Loucy (cell line): Measurements from ENCODE around the gene ZSWIM6.

Experiments used
- H2AFZ ChIP-seq: fragments of 200-600 bp; sonication (generic); 2 replicates; pipeline ENCODE4 v1.6.0; 2016; ENCODE audit warnings: antibody characterized with exemption, mild to moderate bottlenecking, low read length, moderate library complexity
- H3F3A ChIP-seq: fragments of 200-600 bp; 2 replicates; pipeline ENCODE4 v1.6.0; 2016; ENCODE audit warnings: antibody characterized with exemption, low read depth, mild to moderate bottlenecking
- H3K27me3 ChIP-seq: fragments of 200-600 bp; sonication (generic); 2 replicates; pipeline ENCODE4 v1.6.1; 2014; ENCODE audit warnings: low read length, mild to moderate bottlenecking; ENCODE audit not compliant: insufficient read depth, poor library complexity, severe bottlenecking
- H3K36me3 ChIP-seq: fragments of 200-600 bp; sonication (generic); 2 replicates; pipeline ENCODE4 v1.6.1; 2016; ENCODE audit warnings: low read length; ENCODE audit not compliant: insufficient read depth
- H3K4me1 ChIP-seq: fragments of 200-600 bp; sonication (generic); 2 replicates; pipeline ENCODE4 v1.5.1; 2014; ENCODE audit warnings: low read length, mild to moderate bottlenecking; ENCODE audit not compliant: insufficient read depth, poor library complexity, severe bottlenecking
- H3K4me2 ChIP-seq: fragments of 200-600 bp; sonication (generic); 2 replicates; pipeline ENCODE4 v1.6.0; 2014; ENCODE audit warnings: antibody characterized with exemption, low read length, low read depth, mild to moderate bottlenecking; ENCODE audit not compliant: poor library complexity, severe bottlenecking
- H3K4me3 ChIP-seq: fragments of 200-600 bp; sonication (generic); 2 replicates; pipeline ENCODE4 v1.5.1; 2014; ENCODE audit warnings: low read length, mild to moderate bottlenecking, mixed read lengths; ENCODE audit not compliant: poor library complexity, severe bottlenecking
- H3K79me2 ChIP-seq: fragments of 200-600 bp; sonication (generic); 2 replicates; pipeline ENCODE4 v1.6.1; 2014; ENCODE audit warnings: low read length; ENCODE audit not compliant: insufficient read depth
- H3K9ac ChIP-seq: fragments of 200-600 bp; sonication (generic); 2 replicates; pipeline ENCODE4 v1.6.0; 2014; ENCODE audit warnings: mild to moderate bottlenecking, low read depth, low read length, moderate library complexity; ENCODE audit not compliant: poor library complexity, severe bottlenecking
- H3K9me2 ChIP-seq: fragments of 200-600 bp; sonication (generic); replicated peaks from 2 replicates; pipeline ENCODE4 v1.6.1; 2016; ENCODE audit warnings: low read depth, low read length, mixed read lengths
- H3K9me3 ChIP-seq: fragments of 200-600 bp; sonication (generic); 2 replicates; pipeline ENCODE4 v1.6.1; 2014; ENCODE audit warnings: mild to moderate bottlenecking, antibody characterized with exemption, low read length, low read depth; ENCODE audit not compliant: insufficient read depth
- H4K20me1 ChIP-seq: fragments of 200-600 bp; sonication (generic); 2 replicates; pipeline ENCODE4 v1.6.0; 2014; ENCODE audit warnings: antibody characterized with exemption, low read length, mild to moderate bottlenecking; ENCODE audit not compliant: insufficient read depth, poor library complexity, severe bottlenecking
- EZH2phosphoT487 ChIP-seq: fragments of 200-600 bp; IDR thresholded peaks from 2 replicates; pipeline ENCODE4 v1.6.1; 2018; ENCODE audit warnings: antibody characterized with exemption, mild to moderate bottlenecking, moderate library complexity, borderline replicate concordance
- TF ChIP-seq, protein P1 (sequence below): fragments of 200-600 bp; sonication (generic); conservative IDR thresholded peaks from 2 replicates; pipeline ENCODE4 v1.5.1; 2014; ENCODE audit warnings: mild to moderate bottlenecking, antibody characterized with exemption, low read length

ZSWIM6 gene

DNA sequence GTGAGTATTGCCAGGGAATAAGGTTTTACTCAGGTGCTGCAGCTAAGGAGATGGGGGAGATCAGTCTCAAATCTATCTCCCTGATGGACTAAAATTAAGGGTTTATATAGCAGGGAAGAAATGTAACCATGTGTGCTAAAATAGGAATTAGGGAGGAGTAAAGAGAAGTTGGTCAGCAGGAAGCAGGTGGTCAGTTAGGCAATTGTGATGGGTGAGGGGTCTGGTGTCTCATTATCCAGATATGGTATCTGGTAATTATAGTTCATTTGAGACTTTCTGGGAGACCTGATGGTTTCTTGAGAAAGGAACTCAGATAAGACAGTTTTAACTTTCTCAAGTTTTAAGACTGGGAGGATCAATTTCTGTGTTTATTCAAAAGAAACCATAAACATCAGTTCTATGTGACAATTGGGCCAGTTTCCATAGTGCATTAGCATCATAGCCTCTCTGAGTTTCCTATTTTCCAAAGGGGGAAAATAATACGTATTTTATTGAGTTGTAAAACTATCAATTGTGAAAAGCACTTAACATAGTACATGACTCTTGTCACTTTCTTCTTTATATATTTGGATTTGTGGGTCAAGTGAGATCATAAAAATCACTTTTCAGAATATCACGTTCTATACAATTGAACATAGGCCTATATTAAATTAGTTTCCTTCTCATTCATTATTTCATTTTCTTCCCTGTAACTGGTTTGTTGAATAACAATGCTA is 115.9 kb downstream of the ZSWIM6 start:
- H3K4me1 ChIP-seq, result no peaks in the 10 kb centered on the region
- no peaks in the 10 kb centered on the region for H4K20me1 ChIP-seq
- H3K79me2 ChIP-seq, result no peaks in the 10 kb centered on the region
- H3K27me3 ChIP-seq, result no peaks in the 10 kb centered on the region
- H2AFZ ChIP-seq, result no peak overlapping the region
- TF ChIP-seq, protein P1, sequence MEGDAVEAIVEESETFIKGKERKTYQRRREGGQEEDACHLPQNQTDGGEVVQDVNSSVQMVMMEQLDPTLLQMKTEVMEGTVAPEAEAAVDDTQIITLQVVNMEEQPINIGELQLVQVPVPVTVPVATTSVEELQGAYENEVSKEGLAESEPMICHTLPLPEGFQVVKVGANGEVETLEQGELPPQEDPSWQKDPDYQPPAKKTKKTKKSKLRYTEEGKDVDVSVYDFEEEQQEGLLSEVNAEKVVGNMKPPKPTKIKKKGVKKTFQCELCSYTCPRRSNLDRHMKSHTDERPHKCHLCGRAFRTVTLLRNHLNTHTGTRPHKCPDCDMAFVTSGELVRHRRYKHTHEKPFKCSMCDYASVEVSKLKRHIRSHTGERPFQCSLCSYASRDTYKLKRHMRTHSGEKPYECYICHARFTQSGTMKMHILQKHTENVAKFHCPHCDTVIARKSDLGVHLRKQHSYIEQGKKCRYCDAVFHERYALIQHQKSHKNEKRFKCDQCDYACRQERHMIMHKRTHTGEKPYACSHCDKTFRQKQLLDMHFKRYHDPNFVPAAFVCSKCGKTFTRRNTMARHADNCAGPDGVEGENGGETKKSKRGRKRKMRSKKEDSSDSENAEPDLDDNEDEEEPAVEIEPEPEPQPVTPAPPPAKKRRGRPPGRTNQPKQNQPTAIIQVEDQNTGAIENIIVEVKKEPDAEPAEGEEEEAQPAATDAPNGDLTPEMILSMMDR, result no peak
- no peak for TF ChIP-seq EZH2phosphoT487
- H3K9ac ChIP-seq, result no peak overlapping the region
- H3K9me3 ChIP-seq, result peaks cover 24% of the 10 kb centered on the region; the same call in 1 of the 2 replicates
- H3K4me3 ChIP-seq, result no peak overlapping the region
- H3F3A ChIP-seq, result no peaks in the 10 kb centered on the region
- H3K36me3 ChIP-seq, result no peaks in the 10 kb centered on the region
- no peaks in the 10 kb centered on the region for H3K9me2 ChIP-seq
- no peak overlapping the region for H3K4me2 ChIP-seq

DNA sequence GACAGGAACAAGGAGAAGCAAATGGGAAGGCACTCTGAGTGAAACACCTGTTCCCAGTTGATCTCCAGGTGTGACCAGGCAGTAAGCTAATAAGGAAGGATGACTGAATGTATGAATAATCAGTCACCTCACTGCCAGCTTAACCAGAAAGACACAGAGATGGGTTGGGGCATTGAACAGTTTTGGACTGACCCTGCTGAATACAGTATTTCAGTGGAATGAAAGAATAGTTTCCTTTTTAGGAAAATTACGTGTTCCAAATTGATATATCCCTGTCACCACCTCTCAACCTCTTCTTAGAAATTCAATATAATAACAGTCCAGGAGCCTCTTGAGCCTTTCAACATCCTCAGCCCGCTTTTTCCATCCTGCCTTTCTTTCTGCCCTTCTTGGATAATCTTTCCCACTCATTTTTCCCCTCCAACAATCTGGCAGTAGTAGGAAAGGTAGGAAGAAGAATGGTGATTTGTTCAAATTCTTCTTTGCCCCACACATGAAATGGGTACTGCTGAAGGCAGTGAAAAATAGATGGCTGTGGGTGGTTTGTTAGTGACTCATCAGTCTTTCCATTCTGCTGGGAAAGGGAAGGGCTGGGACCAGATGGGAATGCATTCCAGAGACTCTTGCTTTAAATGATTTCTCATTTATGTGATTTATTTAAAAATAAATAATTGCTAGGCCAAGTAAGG is 117.9 kb downstream of the ZSWIM6 start:
- H3K79me2 ChIP-seq, result no peaks in the 10 kb centered on the region
- TF ChIP-seq, protein P1, result no peak
- H3K9me3 ChIP-seq, result peaks cover 20% of the 10 kb centered on the region; the same call in 1 of the 2 replicates
- H3K36me3 ChIP-seq, result no peaks in the 10 kb centered on the region
- H3K4me3 ChIP-seq, result no peak overlapping the region
- H3F3A ChIP-seq, result no peaks in the 10 kb centered on the region
- no peaks in the 10 kb centered on the region for H3K9me2 ChIP-seq
- H3K4me1 ChIP-seq, result no peaks in the 10 kb centered on the region
- no peak overlapping the region for H3K9ac ChIP-seq
- no peak overlapping the region for H2AFZ ChIP-seq
- no peak overlapping the region for H3K4me2 ChIP-seq
- H4K20me1 ChIP-seq, result no peaks in the 10 kb centered on the region
- H3K27me3 ChIP-seq, result no peaks in the 10 kb centered on the region

DNA sequence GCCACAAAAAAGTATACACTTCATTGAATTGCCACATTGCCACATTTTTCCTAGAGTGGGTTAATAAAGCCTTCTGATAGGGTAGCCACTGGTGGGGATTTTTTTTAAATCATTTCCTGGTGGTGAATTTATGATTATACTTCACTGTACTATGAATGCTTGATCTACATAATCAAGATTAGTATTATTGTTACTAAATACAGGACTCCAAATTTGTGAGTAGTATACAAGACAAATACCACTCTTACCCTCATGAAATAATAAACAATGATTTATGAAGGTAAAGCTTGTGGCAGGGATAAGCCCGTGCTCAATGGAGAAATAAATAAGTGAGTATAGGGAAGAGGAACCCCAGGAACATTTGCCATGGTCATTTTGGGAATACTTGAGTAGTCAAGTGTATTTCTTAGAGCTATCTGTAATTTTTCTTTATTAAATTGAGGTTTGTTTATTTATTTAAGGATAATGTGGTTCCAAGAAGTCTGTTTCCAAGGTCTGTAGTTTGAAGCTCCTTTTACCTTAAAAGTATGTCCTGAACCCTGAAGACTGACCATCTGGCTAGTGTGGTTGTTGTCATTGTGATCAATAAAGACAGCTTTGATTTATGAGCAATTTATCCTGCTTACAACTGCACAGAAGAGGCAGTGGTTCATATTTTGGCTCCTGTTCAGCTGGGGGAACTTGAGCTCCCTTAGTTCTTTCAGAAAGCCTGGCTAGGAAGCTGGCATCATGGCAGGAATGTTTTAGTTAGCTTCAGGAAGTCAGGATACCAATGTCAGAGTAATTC is 118.6 kb downstream of the ZSWIM6 start:
- Histone ChIP-seq H2AFZ (no peak overlapping the region), H3K27me3 (no peaks in the 10 kb centered on the region), H3K9me2 (no peaks in the 10 kb centered on the region), H3K9me3 (peaks cover 20% of the 10 kb centered on the region; the same call in 1 of the 2 replicates), H3K36me3 (no peaks in the 10 kb centered on the region), H3K4me3 (no peak overlapping the region), H3F3A (no peaks in the 10 kb centered on the region), H3K4me1 (no peaks in the 10 kb centered on the region), H3K9ac (no peak overlapping the region), H3K4me2 (no peak overlapping the region), H4K20me1 (no peaks in the 10 kb centered on the region), H3K79me2 (no peaks in the 10 kb centered on the region)
- TF ChIP-seq, protein P1, result no peak
- no peak for TF ChIP-seq EZH2phosphoT487
